Epithelial cell of umbilical artery (primary cell): ENCODE measurements around the gene CES3. TPM values are rescaled to one million over a fixed set of nuclear protein-coding genes. Genes with fewer than 3 reads are reported as not detected.

Source experiments
- total RNA-seq: library from RNA; depleted of rRNA; stranded (reverse); fragments of >200 nt; gene quantifications from 2 replicates; pipeline ENCODE4 v1.2.3, GENCODE V29; 2014

Gene CES3, protein sequence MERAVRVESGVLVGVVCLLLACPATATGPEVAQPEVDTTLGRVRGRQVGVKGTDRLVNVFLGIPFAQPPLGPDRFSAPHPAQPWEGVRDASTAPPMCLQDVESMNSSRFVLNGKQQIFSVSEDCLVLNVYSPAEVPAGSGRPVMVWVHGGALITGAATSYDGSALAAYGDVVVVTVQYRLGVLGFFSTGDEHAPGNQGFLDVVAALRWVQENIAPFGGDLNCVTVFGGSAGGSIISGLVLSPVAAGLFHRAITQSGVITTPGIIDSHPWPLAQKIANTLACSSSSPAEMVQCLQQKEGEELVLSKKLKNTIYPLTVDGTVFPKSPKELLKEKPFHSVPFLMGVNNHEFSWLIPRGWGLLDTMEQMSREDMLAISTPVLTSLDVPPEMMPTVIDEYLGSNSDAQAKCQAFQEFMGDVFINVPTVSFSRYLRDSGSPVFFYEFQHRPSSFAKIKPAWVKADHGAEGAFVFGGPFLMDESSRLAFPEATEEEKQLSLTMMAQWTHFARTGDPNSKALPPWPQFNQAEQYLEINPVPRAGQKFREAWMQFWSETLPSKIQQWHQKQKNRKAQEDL
- not detected in 2 replicates for total RNA-seq

DNA sequence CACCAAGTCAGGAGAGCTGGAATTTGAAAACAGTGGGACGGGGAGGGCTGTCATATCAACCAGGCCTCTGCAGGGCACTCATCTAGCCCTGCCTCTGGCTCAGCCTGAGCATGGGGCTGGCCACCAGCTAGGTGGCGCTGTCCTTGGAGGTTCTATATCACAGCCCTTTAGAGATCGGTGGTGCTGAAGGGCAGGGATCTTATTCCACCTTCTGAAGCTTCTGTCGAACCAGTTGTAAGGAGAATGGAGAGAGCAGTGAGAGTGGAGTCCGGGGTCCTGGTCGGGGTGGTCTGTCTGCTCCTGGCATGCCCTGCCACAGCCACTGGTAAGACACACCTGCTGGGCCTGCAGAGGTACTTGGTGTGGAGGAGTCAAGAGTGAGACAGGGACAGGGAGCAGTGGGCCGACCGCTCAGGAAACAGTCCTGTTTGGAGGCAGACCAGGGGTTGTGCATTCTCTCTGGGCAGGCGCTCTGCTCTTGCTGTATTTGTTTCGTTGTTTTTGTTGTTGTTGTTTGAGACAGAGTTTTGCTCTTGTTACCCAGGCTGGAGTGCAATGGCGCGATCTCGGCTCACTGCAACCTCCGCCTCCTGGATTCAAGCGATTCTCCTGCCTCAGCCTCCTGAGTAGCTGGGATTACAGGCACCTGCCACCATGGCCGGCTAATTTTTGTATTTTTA lies at the start of gene CES3:
Gene CES3, plus strand, starts transcription at position 202 of the 680 bp plus-strand sequence. Its CDS starts 42 bp downstream, at position 244.

DNA sequence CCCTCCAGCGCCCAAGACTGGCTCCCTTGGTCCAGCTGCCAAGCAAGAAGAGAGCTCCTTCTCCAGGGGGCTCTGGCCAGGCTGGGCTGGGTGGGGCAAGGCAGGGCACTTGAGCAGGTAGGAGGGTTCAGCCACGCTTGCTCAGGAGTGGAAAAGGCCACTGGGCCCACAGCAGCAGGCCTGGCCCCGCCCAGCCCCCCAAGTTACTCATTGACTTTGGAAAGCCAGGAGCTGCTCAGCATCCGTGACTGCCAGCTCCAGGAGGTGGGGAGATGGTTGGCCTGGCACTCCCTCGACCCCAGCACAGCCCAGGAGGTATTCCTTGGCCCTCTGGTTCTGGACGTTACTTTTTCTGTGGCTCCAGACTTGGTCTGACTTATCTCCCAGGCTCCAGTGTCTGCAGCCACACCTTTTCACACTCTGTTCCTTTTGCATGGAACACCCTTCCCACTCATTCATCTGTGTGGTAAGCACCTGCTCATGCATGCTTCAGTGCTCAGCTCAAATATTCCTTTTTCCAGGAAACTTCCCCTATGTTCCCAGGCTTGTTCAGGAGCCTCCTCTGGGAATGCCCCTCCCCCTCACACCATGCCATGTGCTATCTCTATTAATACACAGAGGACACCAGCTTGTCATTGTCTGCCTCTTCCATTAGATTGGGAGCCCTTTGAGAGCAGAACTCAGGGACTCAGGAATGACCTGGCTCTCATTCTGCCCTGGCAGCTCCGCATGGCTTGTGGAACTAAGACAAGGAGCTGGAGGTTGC lies 42.1 kb upstream of the CES3 start, which contains the start of gene CDH16:
Gene CDH16, minus strand, starts transcription at position 83 of the 766 bp plus-strand sequence. CDS start 820 bp downstream, outside the sequence.

DNA sequence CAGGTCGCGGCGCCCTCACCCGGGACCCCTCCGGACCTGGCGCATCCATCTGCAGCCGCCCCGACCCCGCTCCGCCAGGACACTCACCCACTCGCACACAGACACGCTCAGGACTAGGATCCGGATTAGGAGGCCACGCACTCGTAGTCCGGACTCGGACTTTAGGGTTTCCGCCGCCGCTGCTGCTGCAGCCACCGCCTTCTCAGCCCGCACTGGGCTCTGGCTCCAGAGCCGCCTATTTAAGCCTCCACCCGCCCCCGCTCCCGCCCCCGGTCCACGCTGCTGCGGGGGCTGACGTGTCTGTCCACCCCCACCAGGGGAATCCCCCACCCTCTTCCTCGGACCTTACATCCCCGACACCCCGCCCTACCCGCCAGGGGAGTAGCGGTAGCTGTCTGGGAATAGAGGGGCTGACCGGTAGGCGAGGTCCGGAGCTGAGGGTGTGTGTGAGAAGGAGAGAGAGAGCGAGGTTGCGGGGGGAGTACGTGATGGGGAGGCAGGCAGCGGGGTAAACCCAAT lies 35.7 kb upstream of the CES3 start, which contains the start of gene RRAD:
Gene RRAD, minus strand, starts transcription at position 214 of the 519 bp plus-strand sequence. CDS start 356 bp downstream, outside the sequence.

GRCh38 chr16:66934138-66934838 lies 26.8 kb upstream of the CES3 start, which contains the start of gene CIAO2B:
Gene CIAO2B (minus strand): TSS chr16:66934402. CDS start chr16:66934364, 38 bp downstream.

DNA sequence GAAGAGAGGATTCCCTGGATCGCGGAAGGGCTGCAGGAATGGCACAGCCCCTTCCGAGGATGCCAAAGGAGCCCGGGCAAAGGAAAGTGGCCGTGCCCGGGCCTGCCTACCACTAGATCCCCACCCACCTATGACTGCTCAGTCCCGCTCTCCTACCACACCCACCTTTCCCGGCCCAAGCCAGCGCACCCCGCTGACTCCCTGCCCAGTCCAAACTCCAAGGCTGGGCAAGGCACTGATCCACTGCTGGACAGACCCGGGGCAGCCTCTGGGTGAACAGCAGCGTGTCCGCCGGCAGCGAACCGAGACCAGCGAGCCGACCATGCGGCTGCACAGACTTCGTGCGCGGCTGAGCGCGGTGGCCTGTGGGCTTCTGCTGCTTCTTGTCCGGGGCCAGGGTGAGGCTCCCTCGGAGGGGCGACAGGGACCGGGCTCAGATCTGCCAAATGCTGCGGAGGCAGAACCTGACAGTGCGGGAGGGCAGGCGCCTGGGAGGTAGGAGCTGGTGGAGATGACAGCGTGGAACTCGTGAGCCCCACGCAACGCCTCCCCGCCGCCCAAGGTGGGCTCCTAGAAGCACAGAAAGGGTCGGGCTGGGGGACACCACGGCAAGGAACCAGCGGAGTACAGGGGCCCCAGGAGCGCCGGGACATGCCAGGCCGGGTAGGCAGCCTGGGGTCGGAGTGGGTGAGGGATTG lies 25.6 kb upstream of the CES3 start, which contains the start of gene CES2:
Gene CES2, plus strand, starts transcription at position 203 of the 698 bp plus-strand sequence. Its CDS starts 120 bp downstream, at position 323.

DNA sequence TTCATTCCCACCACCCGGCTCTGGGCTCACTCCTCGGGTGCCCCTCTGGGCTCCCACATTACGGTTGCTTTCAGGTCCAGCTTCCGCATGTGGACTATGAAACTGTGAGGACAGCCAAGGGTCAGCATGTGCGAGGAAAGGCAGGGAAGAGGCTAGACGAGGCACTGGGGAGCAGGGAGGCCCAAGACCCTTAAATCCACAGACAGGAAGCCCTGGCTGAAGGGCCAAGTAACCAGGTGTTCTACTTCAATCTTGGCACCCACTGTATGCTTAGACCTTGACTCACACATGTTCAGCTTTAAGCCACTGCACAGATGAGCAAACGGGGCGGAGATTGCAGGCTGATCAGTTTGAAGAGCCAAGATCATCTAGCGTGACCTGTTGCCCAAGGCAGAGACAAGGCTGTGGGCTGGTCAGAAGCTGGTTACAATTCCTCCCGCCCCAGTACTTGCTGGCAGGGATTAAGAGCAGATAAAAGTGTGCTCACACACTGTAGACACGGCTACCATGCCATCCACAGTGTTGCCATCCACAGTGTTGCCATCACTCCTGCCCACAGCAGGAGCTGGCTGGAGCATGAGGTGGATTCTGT lies 27.2 kb downstream of the CES3 start, which contains the start of gene CES4A:
Gene CES4A, plus strand, starts transcription at position 393 of the 592 bp plus-strand sequence. Its CDS starts 184 bp downstream, at position 577.

Other genes starting within 250 kb of the CES3 start
- 121 and 163 TPM in 2 replicates for gene DYNC1LI2, start 209.7 kb upstream of the CES3 start, total RNA-seq
- not detected in 2 replicates for gene TERB1, start 159.7 kb upstream of the CES3 start, total RNA-seq
- gene NAE1, start 130.3 kb upstream of the CES3 start, total RNA-seq: 93.2 and 94.8 TPM in 2 replicates
- not detected in 2 replicates for gene CA7, start 116.9 kb upstream of the CES3 start, total RNA-seq
- 5.2 and 19.8 TPM in 2 replicates for gene PDP2, start 80.8 kb upstream of the CES3 start, total RNA-seq
- not detected in 2 replicates for gene CDH16, start 42.4 kb upstream of the CES3 start, total RNA-seq
- gene RRAD, start 35.7 kb upstream of the CES3 start, total RNA-seq: 0.65 and 1.5 TPM in 2 replicates
- 169 and 285 TPM in 2 replicates for gene CIAO2B, start 26.9 kb upstream of the CES3 start, total RNA-seq
- gene CES2, start 25.8 kb upstream of the CES3 start, total RNA-seq: 12.0 and 17.5 TPM in 2 replicates
- 0.65 and 0.91 TPM in 2 replicates for gene CES4A, start 27.3 kb downstream of the CES3 start, total RNA-seq
- gene CBFB, start 67.9 kb downstream of the CES3 start, total RNA-seq: 143 and 146 TPM in 2 replicates
- gene PHAF1, start 148.7 kb downstream of the CES3 start, total RNA-seq: 7.8 and 10.8 TPM in 2 replicates
- 1.6 and 4.0 TPM in 2 replicates for gene B3GNT9, start 189.7 kb downstream of the CES3 start, total RNA-seq
- gene TRADD, start 198.6 kb downstream of the CES3 start, total RNA-seq: 22.3 and 23.7 TPM in 2 replicates
- gene FBXL8, start 198.7 kb downstream of the CES3 start, total RNA-seq: 2.3 and 5.8 TPM in 2 replicates
- 0.32 and 0.61 TPM in 2 replicates for gene HSF4, start 203.5 kb downstream of the CES3 start, total RNA-seq
- 7.3 and 12.3 TPM in 2 replicates for gene NOL3, start 209.3 kb downstream of the CES3 start, total RNA-seq
- gene MATCAP1, start 222.7 kb downstream of the CES3 start, total RNA-seq: 11.7 and 13.4 TPM in 2 replicates
- gene EXOC3L1, start 228.9 kb downstream of the CES3 start, total RNA-seq: 8.8 and 29.9 TPM in 2 replicates
- 83.8 and 94.1 TPM in 2 replicates for gene E2F4, start 230.9 kb downstream of the CES3 start, total RNA-seq
- gene ELMO3, start 237.9 kb downstream of the CES3 start, total RNA-seq: 1.3 and 1.5 TPM in 2 replicates